Cardiac muscle cell (in vitro differentiated cells and primary cell): ENCODE measurements around the gene RHOBTB1. TPM values are rescaled to one million over a fixed set of nuclear protein-coding genes. Genes with fewer than 3 reads are reported as not detected.

Experiments used
- DNase-seq, 2 donors: peaks; one replicate each; pipeline versions ENCODE4 v3.0.0 to v3.0.0-alpha.2; 2010 to 2017; ENCODE audit warnings: low read depth in 1 of 2, low spot score in 1 of 2
- H3K27ac ChIP-seq: fragments of 200-600 bp; sonication (generic); 2 replicates; pipeline ENCODE4 v1.5.1; 2016
- H3K27me3 ChIP-seq: fragments of 200-600 bp; sonication (generic); 2 replicates; pipeline ENCODE4 v1.6.0; 2016; ENCODE audit warnings: control low read depth
- H3K36me3 ChIP-seq: fragments of 200-600 bp; sonication (generic); 2 replicates; pipeline ENCODE4 v1.5.1; 2016; ENCODE audit warnings: control low read depth
- H3K4me1 ChIP-seq: fragments of 200-600 bp; sonication (generic); 2 replicates; pipeline ENCODE4 v1.8.1; 2017; ENCODE audit warnings: low read depth, mild to moderate bottlenecking, mixed run types
- H3K4me3 ChIP-seq: fragments of 200-600 bp; sonication (generic); 2 replicates; pipeline ENCODE4 v1.5.1; 2016; ENCODE audit warnings: mild to moderate bottlenecking
- H3K9me3 ChIP-seq: fragments of 200-600 bp; sonication (generic); 2 replicates; pipeline ENCODE4 v1.5.1; 2017; ENCODE audit warnings: low read depth, mild to moderate bottlenecking, control low read depth
- polyA plus RNA-seq: library from polyadenylated mRNA; unstranded; fragments of >200 nt; fragmentation: Nextera tagmentation; extraction: Ambion mirVana; gene quantifications from 2 replicates; pipeline ENCODE4 v1.2.1, GENCODE V29; 2016
- total RNA-seq: library from RNA; depleted of rRNA; stranded (reverse); fragments of >200 nt; gene quantifications from 2 replicates; pipeline ENCODE4 v1.2.3, GENCODE V29; 2016
- TF ChIP-seq, protein P1 (sequence below): IDR thresholded peaks from 2 replicates; pipeline ENCODE4 v1.5.1; 2012; ENCODE audit warnings: low read depth, mild to moderate bottlenecking, low read length

The RHOBTB1 gene, protein sequence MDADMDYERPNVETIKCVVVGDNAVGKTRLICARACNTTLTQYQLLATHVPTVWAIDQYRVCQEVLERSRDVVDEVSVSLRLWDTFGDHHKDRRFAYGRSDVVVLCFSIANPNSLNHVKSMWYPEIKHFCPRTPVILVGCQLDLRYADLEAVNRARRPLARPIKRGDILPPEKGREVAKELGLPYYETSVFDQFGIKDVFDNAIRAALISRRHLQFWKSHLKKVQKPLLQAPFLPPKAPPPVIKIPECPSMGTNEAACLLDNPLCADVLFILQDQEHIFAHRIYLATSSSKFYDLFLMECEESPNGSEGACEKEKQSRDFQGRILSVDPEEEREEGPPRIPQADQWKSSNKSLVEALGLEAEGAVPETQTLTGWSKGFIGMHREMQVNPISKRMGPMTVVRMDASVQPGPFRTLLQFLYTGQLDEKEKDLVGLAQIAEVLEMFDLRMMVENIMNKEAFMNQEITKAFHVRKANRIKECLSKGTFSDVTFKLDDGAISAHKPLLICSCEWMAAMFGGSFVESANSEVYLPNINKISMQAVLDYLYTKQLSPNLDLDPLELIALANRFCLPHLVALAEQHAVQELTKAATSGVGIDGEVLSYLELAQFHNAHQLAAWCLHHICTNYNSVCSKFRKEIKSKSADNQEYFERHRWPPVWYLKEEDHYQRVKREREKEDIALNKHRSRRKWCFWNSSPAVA
- total RNA-seq, result 15.4 and 23.6 TPM in 2 replicates
- polyA plus RNA-seq, result 12.5 and 20.3 TPM in 2 replicates

DNA sequence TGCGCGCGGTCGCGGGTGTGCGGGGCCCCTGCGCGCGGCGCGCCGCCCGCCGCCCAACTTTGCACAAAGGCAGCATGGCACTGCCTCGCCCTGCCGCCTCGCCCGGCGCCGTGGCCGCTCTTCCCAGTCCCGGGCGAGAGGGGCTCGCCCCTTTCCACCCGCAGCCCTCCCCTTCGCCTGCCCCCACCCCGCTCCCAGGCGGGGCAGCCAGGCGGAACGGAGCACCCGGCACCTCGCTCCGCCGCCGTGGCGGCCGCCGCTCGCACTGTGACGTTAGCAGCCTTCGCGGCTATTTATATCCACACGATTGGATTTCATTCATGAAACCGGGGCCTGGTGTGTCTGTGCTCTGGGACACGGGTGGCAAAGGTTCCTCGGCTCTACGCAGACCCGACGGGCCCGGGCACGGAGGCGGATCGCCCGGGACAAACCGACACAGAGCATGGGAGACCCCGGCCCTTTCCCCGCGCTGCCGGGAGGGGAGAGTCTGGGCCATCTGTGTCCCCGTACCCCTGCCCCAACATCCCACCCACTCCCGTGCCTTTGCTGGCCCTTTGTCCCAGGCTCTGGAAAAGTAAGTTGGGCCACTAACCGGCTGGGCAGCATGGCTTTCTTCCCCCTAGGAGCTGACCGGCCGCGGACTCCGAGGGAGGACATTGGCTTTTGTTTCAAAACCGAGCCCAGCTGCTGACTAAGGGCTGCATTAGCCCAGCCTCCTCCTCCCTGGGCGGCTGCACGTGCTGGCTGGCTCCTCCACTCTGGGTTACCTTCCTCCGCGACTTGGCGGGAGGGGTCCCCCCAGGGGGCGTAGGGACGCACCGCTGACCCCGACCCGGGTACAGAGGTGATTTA is at the start of gene RHOBTB1:
TSS of gene RHOBTB1 (minus strand) at position 128 of the 852 bp plus-strand sequence. CDS start 32,643 bp downstream, outside the sequence.
- Histone ChIP-seq H3K4me1 (peaks cover 5% of the 10 kb centered on the region), H3K9me3 (no peaks in the 10 kb centered on the region), H3K4me3 (peak within 1 kb of the TSS; percentile 68), H3K36me3 (no peaks in the 10 kb centered on the region), H3K27ac (peak within 1 kb of the TSS; percentile 72), H3K27me3 (peaks cover 7% of the 10 kb centered on the region)
- TF ChIP-seq, protein P1, sequence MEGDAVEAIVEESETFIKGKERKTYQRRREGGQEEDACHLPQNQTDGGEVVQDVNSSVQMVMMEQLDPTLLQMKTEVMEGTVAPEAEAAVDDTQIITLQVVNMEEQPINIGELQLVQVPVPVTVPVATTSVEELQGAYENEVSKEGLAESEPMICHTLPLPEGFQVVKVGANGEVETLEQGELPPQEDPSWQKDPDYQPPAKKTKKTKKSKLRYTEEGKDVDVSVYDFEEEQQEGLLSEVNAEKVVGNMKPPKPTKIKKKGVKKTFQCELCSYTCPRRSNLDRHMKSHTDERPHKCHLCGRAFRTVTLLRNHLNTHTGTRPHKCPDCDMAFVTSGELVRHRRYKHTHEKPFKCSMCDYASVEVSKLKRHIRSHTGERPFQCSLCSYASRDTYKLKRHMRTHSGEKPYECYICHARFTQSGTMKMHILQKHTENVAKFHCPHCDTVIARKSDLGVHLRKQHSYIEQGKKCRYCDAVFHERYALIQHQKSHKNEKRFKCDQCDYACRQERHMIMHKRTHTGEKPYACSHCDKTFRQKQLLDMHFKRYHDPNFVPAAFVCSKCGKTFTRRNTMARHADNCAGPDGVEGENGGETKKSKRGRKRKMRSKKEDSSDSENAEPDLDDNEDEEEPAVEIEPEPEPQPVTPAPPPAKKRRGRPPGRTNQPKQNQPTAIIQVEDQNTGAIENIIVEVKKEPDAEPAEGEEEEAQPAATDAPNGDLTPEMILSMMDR, result no peak
- peak; percentile 88 to 89 for DNase-seq

DNA sequence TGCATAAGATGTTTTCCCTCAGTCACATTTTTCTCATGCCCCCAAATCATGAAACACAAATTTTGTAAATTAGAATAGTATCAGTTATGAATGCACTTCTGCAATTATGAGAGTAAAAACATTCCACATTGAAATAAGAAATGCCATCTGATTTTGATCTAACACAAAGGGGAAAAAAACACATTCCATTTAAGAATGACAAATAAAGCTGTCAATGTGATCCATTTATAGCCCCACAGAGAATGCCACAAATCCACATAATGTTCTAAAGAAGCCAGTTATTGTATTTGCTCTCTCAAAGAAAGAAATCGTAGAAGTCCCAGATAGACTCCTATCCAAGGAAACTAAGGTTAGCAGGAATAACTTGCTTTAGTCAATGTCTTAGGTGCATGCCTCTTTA is 48.7 kb upstream of the RHOBTB1 start:
- no peaks in the 10 kb centered on the region for H3K27me3 ChIP-seq
- TF ChIP-seq, protein P1, result no peak
- no peaks in the 10 kb centered on the region for H3K9me3 ChIP-seq
- no peak overlapping the region for H3K27ac ChIP-seq
- H3K4me3 ChIP-seq, result no peak overlapping the region
- no peaks in the 10 kb centered on the region for H3K36me3 ChIP-seq
- H3K4me1 ChIP-seq, result no peaks in the 10 kb centered on the region
- no peak for DNase-seq

- Histone ChIP-seq H3K36me3 (no peaks in the 10 kb centered on the region), H3K4me3 (no peak overlapping the region), H3K27me3 (no peaks in the 10 kb centered on the region), H3K9me3 (no peaks in the 10 kb centered on the region), H3K27ac (no peak overlapping the region), H3K4me1 (no peaks in the 10 kb centered on the region)
- no peak for DNase-seq
- TF ChIP-seq, protein P1, result no peak
Observed at GRCh38 chr10:60990663-60991062, 46.7 kb upstream of the RHOBTB1 start.

- no peak for DNase-seq
- Histone ChIP-seq H3K27me3 (no peaks in the 10 kb centered on the region), H3K4me1 (no peaks in the 10 kb centered on the region), H3K27ac (no peak overlapping the region), H3K36me3 (no peaks in the 10 kb centered on the region), H3K4me3 (no peak overlapping the region), H3K9me3 (no peaks in the 10 kb centered on the region)
- TF ChIP-seq, protein P1, result no peak
Observed at GRCh38 chr10:60989400-60989876, 45.5 kb upstream of the RHOBTB1 start.

DNA sequence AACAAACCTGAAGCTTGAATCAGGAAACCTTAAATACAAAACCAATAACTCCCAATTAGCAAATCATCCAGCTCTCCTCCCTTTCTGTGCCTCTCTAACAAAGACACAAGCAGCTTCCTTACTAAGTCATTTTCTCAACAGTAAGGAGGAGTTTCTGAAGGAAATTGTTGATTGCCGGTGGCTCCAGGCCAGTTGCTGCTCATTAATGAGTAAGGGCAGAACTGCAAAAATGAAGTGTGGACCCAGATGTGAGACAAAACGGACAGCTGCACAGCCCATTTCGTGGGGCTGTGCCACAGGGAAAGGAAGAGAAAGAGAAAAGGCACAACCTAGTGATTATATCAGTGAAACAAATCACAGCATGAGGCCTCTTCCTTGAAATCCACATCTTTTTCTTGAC is 42.8 kb upstream of the RHOBTB1 start:
- no peaks in the 10 kb centered on the region for H3K9me3 ChIP-seq
- no peak for DNase-seq
- no peaks in the 10 kb centered on the region for H3K4me1 ChIP-seq
- TF ChIP-seq, protein P1, result no peak
- no peak overlapping the region for H3K27ac ChIP-seq
- H3K36me3 ChIP-seq, result no peaks in the 10 kb centered on the region
- no peaks in the 10 kb centered on the region for H3K27me3 ChIP-seq
- H3K4me3 ChIP-seq, result no peak overlapping the region
